Stimulated activated CD4-positive, alpha-beta T cell treated with anti-CD3 and anti-CD28 coated beads, Interleukin-2, amount 100 ng/mL, for 24 hours (primary cell): ENCODE data around the gene PXMP2.
"Not testable (repeated sequence)": the region's sequence is repeated elsewhere in the genome, so short reads cannot be mapped to it uniquely, and the experiment has no call there.

Experiments used
- DNase-seq, 2 donors: peaks; one replicate each; pipeline ENCODE4 v3.0.0-alpha.2; 2020

PXMP2 gene

GRCh38 chr12:132724506-132725241, 37.3 kb downstream of the PXMP2 start:
- no peak for DNase-seq

GRCh38 chr12:132726386-132726785, 39.0 kb downstream of the PXMP2 start:
- no peak for DNase-seq

DNA sequence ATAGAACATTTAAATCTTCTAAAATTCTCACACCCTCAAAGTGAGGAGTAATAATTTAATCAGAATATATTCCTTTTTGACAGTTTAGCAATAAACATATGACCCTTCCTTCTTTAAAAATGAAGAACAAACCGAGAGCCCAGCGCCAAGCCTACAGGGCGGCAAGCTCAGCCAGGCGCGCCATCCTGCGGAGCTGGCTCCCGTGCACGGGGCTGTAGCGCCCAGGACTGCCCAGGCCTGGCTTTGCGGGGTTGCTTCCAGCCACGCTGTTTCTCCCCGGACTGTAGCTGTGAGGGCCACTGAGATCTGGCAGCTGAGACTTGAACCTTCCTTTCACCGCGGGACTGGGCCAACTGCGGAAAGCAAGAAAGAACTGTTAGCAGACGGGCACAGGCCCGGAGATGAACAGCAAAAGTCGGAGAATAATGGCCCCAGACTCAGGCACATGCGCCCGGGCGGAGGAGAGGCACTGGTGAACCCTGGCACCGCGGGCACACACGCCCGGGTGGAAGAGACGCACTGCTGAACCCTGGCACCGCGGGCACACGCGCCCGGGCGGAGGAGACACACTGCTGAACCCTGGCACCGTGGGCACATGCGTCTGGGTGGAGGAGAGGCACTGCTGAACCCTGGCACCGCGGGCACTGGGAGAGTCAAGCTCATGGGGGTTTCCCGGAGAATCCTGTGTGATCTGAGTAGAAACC, 39.9 kb downstream of the PXMP2 start:
- DNase-seq, result no peak

DNA sequence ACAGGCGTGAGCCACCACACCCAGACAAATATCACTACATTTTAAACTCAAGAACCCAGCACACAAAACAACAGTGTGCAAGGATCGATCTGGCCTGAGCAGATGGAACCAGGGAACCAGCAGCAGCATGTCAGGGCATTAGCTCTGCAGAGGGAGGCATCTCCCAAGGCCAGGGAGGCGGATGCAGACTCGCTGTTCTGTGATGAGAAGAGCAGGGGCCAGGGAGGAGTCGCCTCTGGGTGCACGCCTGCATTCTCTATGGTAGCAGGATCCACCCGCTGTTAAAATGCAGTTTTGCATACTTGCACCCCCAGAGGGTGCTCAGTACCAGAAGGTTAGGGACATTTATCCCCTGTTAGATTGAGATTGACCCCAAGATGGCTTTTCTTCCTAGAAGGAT, 41.1 kb downstream of the PXMP2 start:
- no peak for DNase-seq

DNA sequence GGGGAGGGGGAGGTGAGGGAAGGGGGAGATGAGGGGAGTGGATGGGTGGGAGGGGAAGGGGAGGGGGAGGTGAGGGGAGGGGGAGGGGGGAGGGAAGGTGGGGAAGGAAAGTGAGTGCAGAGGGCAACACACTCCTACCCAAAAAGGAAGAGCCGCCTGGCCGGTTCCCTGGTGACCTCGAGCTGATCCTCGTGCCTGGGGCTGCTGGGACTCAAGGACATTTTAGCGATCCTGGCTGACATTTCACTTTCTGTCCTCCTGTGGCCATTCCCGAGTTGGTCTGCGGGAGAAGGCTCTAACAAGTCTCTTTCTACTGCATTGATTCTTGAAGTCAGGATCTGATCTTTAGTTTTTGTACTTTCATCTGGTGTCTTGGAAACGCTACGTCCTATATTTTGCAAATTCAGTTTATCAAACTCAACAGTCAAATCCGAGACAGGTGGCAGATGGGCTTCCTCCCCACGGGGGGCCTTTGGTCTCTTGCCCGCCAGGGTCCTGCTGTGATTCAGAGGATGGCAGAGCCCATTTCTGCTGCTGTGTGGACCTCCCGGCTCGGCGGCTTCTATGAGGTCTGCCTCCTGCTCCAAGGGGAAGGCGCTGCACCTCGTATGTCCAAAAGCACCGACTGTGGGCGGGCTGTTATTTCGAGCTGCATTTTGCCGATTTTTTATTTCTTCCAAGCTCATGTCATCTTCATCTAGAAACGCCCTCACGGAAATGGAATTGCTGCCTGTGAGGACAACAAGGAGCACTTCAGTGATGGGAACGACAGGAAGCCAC, 42.3 kb downstream of the PXMP2 start:
- no peak for DNase-seq

GRCh38 chr12:132730353-132730752, 43.0 kb downstream of the PXMP2 start:
- no peak for DNase-seq

DNA sequence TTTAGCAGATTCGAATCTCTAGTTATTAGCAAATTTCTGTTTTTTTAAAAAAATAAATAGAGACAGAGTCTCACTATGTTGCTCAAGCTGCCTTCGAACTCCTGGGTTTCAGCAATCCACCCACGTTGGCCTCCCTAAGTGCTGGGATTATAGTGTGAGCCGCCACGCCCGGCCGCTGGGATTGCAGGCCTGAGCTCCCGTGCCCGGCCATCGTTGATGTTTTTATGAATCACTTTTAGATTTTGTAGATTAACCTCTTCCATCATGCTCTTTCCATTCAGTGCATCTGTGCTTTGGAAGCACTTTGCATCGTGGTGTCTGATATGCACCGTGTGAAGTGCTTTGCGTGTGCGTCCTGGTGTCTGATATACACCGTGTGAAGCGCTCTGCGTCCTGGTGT, 44.2 kb downstream of the PXMP2 start:
- DNase-seq, result no peak

DNA sequence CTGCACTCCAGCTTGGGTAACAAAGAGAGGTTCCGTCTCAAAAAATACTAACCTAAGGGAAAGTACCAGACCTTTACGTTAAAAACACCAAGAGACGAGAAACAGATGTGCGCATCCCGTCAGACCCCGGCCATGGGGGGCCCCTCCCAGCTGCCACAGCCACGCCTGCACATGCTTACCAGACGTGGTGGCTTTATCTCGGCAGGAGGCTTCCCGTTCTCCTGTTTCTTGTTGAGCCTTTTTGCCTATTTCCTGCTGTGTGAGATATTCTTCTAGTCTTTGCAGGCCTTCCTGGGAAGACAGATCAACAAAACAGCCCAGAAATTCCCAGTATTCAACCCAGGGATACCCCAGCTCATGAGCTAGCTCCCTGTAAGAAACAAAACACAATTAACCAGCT, 46.8 kb downstream of the PXMP2 start:
- no peak for DNase-seq

DNA sequence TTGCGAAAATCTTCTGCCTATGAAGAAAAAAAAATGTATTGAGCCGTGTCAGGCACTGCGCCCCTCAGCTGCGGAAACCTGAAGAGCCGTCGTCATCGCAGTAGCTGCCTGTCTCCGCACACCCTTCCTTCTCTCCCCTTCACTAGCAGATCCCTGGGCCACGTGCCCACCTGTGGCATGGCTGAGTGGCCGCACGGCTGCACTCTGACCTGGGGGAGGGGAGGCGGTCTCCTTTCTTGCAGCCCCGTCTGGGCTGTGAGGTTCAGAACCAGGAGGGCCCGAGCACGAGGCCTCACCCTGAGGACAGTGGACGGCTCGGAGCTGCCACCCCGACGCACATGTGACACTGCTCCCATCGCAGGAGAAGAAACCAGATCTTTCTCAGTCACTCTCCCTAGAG, 48.1 kb downstream of the PXMP2 start:
- no peak for DNase-seq

- DNase-seq, result no peak
Measured at GRCh38 chr12:132736378-132736777, 49.0 kb downstream of the PXMP2 start.

GRCh38 chr12:132736913-132737312, 49.5 kb downstream of the PXMP2 start:
- no peak for DNase-seq

DNA sequence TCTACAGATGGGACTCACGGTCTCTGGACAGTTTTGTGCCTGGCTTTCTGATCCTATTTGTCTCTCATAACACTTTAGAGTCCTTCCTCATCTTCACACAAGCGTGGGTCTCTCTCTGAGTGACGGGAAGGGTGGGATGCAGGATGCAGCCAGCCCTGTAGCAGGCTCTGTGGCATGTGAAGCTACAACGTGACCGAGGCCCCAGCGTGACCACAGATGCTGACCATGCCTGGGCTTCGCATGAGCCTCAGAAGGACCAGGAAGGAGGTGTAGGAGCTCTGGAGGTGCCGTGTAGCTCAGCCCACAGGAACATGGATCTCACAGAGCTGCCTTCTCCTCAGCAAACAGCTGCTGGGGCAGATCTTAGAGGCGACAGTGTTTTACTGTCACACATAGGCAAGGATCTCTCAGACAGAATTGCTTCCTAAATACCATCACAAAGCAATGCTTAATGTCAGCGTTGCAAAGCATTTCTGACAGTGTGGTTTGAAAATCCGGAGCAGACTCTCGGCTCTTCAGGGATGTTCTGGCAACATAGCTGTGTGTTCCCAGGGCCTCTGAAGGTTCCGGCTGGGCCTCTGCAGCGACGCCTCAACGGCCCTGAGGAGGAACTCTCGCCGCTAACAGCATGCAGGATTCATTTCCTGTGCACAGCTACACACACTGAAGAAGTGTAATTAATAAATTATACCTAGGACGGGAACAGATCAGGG, 52.4 kb downstream of the PXMP2 start:
- DNase-seq, result no peak

GRCh38 chr12:132740313-132740646, 52.9 kb downstream of the PXMP2 start:
- no peak for DNase-seq

DNA sequence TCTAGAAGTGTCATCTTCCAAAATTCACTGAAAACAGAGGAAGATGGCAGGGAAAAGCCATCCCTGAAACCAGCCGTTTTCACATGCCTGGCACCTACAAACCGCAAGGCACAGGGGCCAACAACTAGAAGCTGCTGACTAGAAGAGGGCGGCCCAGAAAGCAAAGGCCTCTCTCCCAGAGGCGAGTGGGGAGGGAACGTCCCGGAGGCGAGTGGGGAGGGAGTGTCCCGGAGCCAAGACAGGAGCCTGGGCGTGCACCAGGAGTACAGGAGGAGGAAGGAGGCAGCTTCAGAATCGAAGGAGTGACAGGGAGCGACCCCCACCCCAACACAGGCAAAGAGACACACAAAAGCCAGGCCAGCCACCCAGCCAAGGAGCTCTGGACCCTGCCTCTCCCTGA, 53.3 kb downstream of the PXMP2 start:
- no peak for DNase-seq

DNA sequence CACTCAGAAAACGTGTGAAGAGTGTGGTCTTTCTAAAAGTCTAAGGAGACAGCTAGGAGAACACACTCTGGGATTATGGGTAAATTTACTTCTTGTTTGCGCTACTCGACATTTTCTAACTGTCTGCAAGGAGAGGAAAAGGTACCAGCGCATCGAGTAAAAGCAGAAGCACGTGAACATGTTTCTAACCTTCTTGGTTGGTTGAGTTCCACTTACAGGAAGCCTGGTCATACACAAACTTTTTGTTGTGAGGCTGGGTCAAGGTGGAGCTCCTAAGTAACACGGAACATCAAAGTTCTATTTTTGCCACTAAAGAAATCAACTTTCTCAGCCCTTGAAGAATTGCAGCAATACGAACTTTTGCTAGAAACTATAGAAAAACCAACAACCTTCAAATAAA, 54.2 kb downstream of the PXMP2 start:
- DNase-seq, result no peak

GRCh38 chr12:132743831-132744230, 56.4 kb downstream of the PXMP2 start:
- no peak for DNase-seq

DNA sequence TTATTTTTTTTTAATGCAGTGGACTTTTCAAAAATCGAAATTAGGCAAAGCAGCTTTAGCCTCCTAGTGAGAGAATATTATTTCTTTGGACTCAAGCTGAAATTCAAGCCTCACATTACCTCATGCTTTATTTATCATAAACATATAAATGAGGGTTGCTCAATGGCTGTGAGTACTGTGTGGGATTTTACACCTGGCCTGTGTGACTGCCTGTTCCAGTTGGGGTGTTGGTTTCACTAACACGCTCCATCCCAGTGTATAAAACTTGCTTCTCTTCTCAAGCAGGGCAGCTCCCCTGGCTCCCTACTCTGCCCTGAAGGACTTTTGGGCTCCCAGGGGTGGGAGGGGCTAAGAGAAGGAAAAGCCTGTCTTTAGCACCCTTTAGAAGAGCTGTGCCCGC, 59.2 kb downstream of the PXMP2 start:
- DNase-seq, result no peak

GRCh38 chr12:132747395-132747794, 60.0 kb downstream of the PXMP2 start:
- no peak for DNase-seq

GRCh38 chr12:132747896-132748295, 60.5 kb downstream of the PXMP2 start:
- no peak for DNase-seq

GRCh38 chr12:132748319-132748718, 60.9 kb downstream of the PXMP2 start:
- DNase-seq, result no peak

DNA sequence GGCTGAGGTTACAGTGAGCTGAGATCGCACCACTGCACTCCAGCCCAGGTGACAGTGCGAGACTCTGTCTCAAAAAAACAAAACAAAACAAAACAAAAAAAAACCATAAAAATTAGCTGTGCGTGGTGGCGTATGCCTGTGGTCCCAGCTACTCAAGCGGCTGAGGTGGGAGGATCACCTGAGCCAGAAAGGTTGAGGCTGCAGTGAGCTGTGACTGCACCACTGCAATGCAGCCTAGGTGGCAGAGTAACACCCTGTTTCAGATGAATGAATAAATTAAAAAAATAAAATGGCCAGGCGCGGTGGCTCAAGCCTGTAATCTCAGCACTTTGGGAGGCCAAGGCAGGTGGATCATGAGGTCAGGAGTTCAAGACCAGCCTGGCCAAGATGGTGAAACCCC, 66.3 kb downstream of the PXMP2 start:
- DNase-seq, result not testable (repeated sequence)

- no peak for DNase-seq
Measured at GRCh38 chr12:132754160-132754932, 67.0 kb downstream of the PXMP2 start.
